ENCODE results near the gene KCNH2.

- no peak for TF ChIP-seq CTCF (conservative IDR thresholded peaks at IDR 0.05; ENCODE audit: low read depth in 2 of 2)
- TF ChIP-seq POLR2AphosphoS5 (IDR thresholded peaks at IDR 0.05; ENCODE audit: low read depth), result no peak
- no peak for TF ChIP-seq REST (IDR thresholded peaks at IDR 0.05; ENCODE audit: unreplicated experiment)
- TF ChIP-seq ZNF331 (CRISPR knock-in tag; IDR thresholded peaks at IDR 0.05; ENCODE audit: low read depth), result no peak
- no peak for TF ChIP-seq STAT1 (IDR thresholded peaks at IDR 0.05; ENCODE audit: unreplicated experiment)
- no peak for TF ChIP-seq EZH2 (IDR thresholded peaks at IDR 0.05; ENCODE audit: low read depth, unreplicated experiment)
- no peak for TF ChIP-seq EZH2phosphoT487 (IDR thresholded peaks at IDR 0.05; ENCODE audit: unreplicated experiment)
- no peak for TF ChIP-seq NANOG (IDR thresholded peaks at IDR 0.05; ENCODE audit: borderline replicate concordance)
These were observed 27.5 kb downstream of the KCNH2 start for GRCh38 chr7:150950496-150951180.

Data from GM23338 (cell line).